Aortic smooth muscle cell (primary cell): ENCODE measurements around the gene PPP1R16B. TPM values are rescaled to one million over a fixed set of nuclear protein-coding genes. Genes with fewer than 3 reads are reported as not detected.

Experiments used
- total RNA-seq: library from RNA; depleted of rRNA; stranded (reverse); fragments of >200 nt; gene quantifications from 2 replicates; pipeline ENCODE4 v1.2.3, GENCODE V29; 2014

Gene PPP1R16B
- 0.75 and 1.5 TPM in 2 replicates for total RNA-seq

GRCh38 chr20:38805502-38805957 is at the start of gene PPP1R16B:
TSS of gene PPP1R16B (plus strand) at chr20:38805697. CDS start at chr20:38835926, 30,229 bp downstream.

GRCh38 chr20:38926142-38926933 is 120.8 kb downstream of the PPP1R16B start, which contains the start of gene FAM83D:
TSS of gene FAM83D (plus strand) at chr20:38926417. CDS start at chr20:38926443, 26 bp downstream.

DNA sequence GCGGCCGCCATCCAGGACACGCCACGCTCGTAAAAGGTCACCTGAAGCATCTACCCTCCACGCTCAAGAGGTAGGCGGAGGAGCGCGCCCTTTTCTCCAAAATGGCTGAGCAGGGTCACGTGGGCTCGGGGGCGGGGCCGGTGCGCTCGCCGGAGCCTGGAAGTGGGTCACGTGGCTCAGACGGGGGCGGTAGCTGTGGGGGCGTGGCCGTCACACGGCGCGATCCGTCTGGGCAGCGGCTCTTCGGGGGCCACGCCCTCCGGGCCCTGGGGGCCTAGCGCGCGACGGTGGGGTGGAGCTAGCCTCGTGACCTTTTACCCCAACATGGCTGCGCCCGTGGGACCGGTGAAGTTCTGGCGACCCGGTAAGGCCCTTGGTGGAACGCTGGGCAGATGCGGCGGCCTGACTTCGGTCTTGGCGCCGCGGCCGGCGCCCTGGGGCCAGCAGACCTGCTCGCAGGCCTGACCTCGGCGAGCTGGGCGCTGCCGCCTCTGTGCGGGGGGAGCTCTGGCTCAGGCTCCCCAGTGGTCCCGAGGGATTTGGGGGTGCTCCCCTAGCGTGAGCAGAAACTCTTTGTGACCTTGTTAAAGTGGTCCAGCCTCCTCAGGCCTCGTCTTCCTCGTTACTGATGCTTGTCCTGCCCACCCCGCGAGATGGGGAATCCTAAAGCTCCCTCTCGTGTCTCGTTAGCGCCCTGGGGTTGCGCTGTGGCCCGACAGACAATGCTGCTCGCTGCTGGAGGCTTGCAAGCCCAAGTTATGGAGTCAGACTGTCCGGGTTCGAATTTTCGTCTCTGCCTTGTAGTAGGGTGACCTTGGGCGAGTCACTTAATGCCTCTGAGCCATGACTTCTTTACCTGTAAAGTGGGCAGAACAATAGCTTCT is 156.8 kb downstream of the PPP1R16B start, which contains the start of gene DHX35:
Gene DHX35, plus strand, starts transcription at position 301 of the 884 bp plus-strand sequence. Its CDS starts 24 bp downstream, at position 325.

Other genes with a start within 250 kb of the PPP1R16B start
- not detected in 2 replicates for gene ADIG, start 224.5 kb upstream of the PPP1R16B start, total RNA-seq
- not detected in 2 replicates for gene ARHGAP40, start 203.9 kb upstream of the PPP1R16B start, total RNA-seq
- not detected in 2 replicates for gene SLC32A1, start 81.2 kb upstream of the PPP1R16B start, total RNA-seq
- 4.5 and 4.6 TPM in 2 replicates for gene ACTR5, start 57.2 kb upstream of the PPP1R16B start, total RNA-seq
- gene FAM83D, start 120.7 kb downstream of the PPP1R16B start, total RNA-seq = 10.9 and 18.4 TPM in 2 replicates
- 7.8 and 9.1 TPM in 2 replicates for gene DHX35, start 156.6 kb downstream of the PPP1R16B start, total RNA-seq